ENCODE results near the gene DPY19L3. TPM values are rescaled to one million over a fixed set of nuclear protein-coding genes. Genes with fewer than 3 reads are reported as not detected.

DPY19L3 gene
- total RNA-seq, 6 donors from 2014 or later: 27.3 to 76.5 (median 29.5) TPM

GRCh38 chr19:32450217-32450616, 44.6 kb downstream of the DPY19L3 start:
- DNase-seq (no peak), ATAC-seq (ENCODE audit: low FRiP score in 2 of 2) (no peak)
- peaks cover 0 to 5% (median 2%) of the 10 kb centered on the region in 4 donors for H3K36me3 ChIP-seq
- H3K9me3 ChIP-seq: no peaks in the 10 kb centered on the region
- WGBS, 2 donors: 78 to 80% methylated on average over 4 of the region's 4 CpGs
- H3K4me1 ChIP-seq: no peaks in the 10 kb centered on the region
- no peak overlapping the region for H3K4me3 ChIP-seq
- H3K27me3 ChIP-seq: no peaks in the 10 kb centered on the region
- TF ChIP-seq CTCF (IDR thresholded peaks at IDR 0.05) (no peak), POLR2AphosphoS5 (IDR thresholded peaks at IDR 0.05) (no peak)
- no peak overlapping the region for H3K27ac ChIP-seq

GRCh38 chr19:32453736-32454135, 48.2 kb downstream of the DPY19L3 start:
- Histone ChIP-seq H3K27me3 (no peaks in the 10 kb centered on the region), H3K36me3 (peaks cover 0 to 31% (median 4%) of the 10 kb centered on the region in 4 donors), H3K4me3 (no peak overlapping the region), H3K4me1 (no peaks in the 10 kb centered on the region), H3K27ac (no peak overlapping the region), H3K9me3 (no peaks in the 10 kb centered on the region)
- TF ChIP-seq EP300 (IDR thresholded peaks at IDR 0.05) (no peak), POLR2A (IDR thresholded peaks at IDR 0.05) (no peak), POLR2AphosphoS5 (IDR thresholded peaks at IDR 0.05) (no peak), CTCF (IDR thresholded peaks at IDR 0.05) (no peak)
- no peak for ATAC-seq (ENCODE audit: low FRiP score in 2 of 2)
- 74 to 86% methylated on average over 2 of the region's 2 CpGs for WGBS, 2 donors
- DNase-seq: no peak

- H3K4me3 ChIP-seq: no peak overlapping the region
- H3K4me1 ChIP-seq: no peaks in the 10 kb centered on the region
- DNase-seq (no peak), ATAC-seq (ENCODE audit: low FRiP score in 2 of 2) (no peak)
- H3K9me3 ChIP-seq: no peaks in the 10 kb centered on the region
- peaks cover 0 to 39% (median 4%) of the 10 kb centered on the region in 4 donors for H3K36me3 ChIP-seq
- 98 to 100% methylated on average over 4 of the region's 4 CpGs for WGBS, 2 donors
- H3K27ac ChIP-seq: no peak overlapping the region
- TF ChIP-seq POLR2A (IDR thresholded peaks at IDR 0.05): no peak
- TF ChIP-seq EP300 (IDR thresholded peaks at IDR 0.05): no peak
- no peak for TF ChIP-seq POLR2AphosphoS5 (IDR thresholded peaks at IDR 0.05)
- no peak for TF ChIP-seq CTCF (IDR thresholded peaks at IDR 0.05)
- H3K27me3 ChIP-seq: no peaks in the 10 kb centered on the region
Observed at GRCh38 chr19:32456406-32456805, 50.8 kb downstream of the DPY19L3 start.

GRCh38 chr19:32457571-32458158, 52.1 kb downstream of the DPY19L3 start:
- Histone ChIP-seq H3K36me3 (peaks cover 0 to 48% (median 3%) of the 10 kb centered on the region in 4 donors), H3K4me3 (no peak overlapping the region), H3K4me1 (no peaks in the 10 kb centered on the region), H3K9me3 (no peaks in the 10 kb centered on the region), H3K27me3 (no peaks in the 10 kb centered on the region), H3K27ac (no peak overlapping the region)
- TF ChIP-seq POLR2AphosphoS5 (IDR thresholded peaks at IDR 0.05) (no peak), POLR2A (IDR thresholded peaks at IDR 0.05) (no peak), CTCF (IDR thresholded peaks at IDR 0.05) (no peak), EP300 (IDR thresholded peaks at IDR 0.05) (no peak)
- 87 to 89% methylated on average over 5 of the region's 5 CpGs for WGBS, 2 donors
- DNase-seq (no peak), ATAC-seq (ENCODE audit: low FRiP score in 2 of 2) (no peak)

- Histone ChIP-seq H3K4me3 (no peak overlapping the region), H3K27me3 (no peaks in the 10 kb centered on the region), H3K27ac (no peak overlapping the region), H3K4me1 (no peaks in the 10 kb centered on the region), H3K9me3 (no peaks in the 10 kb centered on the region), H3K36me3 (peaks cover 0 to 49% (median 3%) of the 10 kb centered on the region in 4 donors)
- 55 to 72% methylated on average over 4 of the region's 4 CpGs for WGBS, 2 donors
- DNase-seq: no peak
- no peak for ATAC-seq (ENCODE audit: low FRiP score in 2 of 2)
- no peak for TF ChIP-seq EP300 (IDR thresholded peaks at IDR 0.05)
- TF ChIP-seq POLR2A (IDR thresholded peaks at IDR 0.05): no peak
- TF ChIP-seq CTCF (IDR thresholded peaks at IDR 0.05): no peak
- TF ChIP-seq POLR2AphosphoS5 (IDR thresholded peaks at IDR 0.05): no peak
Observed at GRCh38 chr19:32458500-32459123, 53.0 kb downstream of the DPY19L3 start.

Measured in upper lobe of left lung (tissue), 6 donors.